BE2C (cell line): ENCODE measurements around the gene NFIC.

Experiments
- DNase-seq: peaks from one replicate; pipeline ENCODE4 v3.0.0-alpha.2; 2020
- H3K27me3 ChIP-seq: fragments of 250-450 bp; sonication (Bioruptor Pico); 2 replicates; pipeline ENCODE4 v1.5.1; 2020; ENCODE audit warnings: mild to moderate bottlenecking
- H3K36me3 ChIP-seq: fragments of 250-450 bp; sonication (Bioruptor Pico); 2 replicates; pipeline ENCODE4 v1.5.1; 2020; ENCODE audit warnings: mild to moderate bottlenecking
- H3K4me1 ChIP-seq: fragments of 250-450 bp; sonication (Bioruptor Pico); 2 replicates; pipeline ENCODE4 v1.5.1; 2020
- H3K4me3 ChIP-seq: 2 replicates; pipeline ENCODE4 v1.5.1; 2011; ENCODE audit warnings: low read depth, low read length
- H3K9me3 ChIP-seq: fragments of 250-450 bp; sonication (Bioruptor Pico); 2 replicates; pipeline ENCODE4 v1.5.1; 2020
- TF ChIP-seq, protein P1 (sequence below): IDR thresholded peaks from 2 replicates; pipeline ENCODE4 v1.5.1; 2012; ENCODE audit warnings: mild to moderate bottlenecking, low read depth, low read length

NFIC gene

DNA sequence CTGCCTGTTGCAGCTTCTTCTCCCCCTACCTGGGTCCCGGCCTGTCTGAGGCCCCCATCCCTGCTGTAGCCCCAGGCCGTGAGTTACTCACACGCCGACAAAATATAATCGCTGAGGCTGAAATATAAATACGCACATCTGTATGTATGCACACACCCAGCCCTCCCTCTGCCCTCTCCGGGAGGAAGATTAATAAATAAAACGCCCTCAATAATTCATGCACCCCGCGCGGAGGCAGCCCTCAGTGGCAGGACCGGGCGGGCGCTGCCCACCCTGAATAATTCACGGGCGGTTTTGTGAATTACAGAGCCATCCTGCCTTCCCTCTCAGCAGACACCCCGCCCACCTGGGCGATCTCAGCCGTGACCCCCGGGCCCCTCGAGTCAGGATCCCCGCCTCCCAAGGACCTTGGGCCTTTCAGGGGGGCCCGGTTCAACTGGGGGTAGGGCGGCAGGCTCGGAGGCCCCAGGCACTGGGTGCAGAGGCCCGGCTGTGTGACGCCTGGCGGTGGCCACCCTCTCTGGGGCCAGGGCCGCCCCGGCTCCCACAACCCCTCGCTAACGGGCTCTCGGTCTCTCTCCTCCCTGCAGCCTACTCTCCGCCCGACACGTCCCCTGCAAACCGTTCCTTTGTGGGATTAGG, 89.7 kb downstream of the NFIC start:
- no peak for DNase-seq
- TF ChIP-seq, protein P1, sequence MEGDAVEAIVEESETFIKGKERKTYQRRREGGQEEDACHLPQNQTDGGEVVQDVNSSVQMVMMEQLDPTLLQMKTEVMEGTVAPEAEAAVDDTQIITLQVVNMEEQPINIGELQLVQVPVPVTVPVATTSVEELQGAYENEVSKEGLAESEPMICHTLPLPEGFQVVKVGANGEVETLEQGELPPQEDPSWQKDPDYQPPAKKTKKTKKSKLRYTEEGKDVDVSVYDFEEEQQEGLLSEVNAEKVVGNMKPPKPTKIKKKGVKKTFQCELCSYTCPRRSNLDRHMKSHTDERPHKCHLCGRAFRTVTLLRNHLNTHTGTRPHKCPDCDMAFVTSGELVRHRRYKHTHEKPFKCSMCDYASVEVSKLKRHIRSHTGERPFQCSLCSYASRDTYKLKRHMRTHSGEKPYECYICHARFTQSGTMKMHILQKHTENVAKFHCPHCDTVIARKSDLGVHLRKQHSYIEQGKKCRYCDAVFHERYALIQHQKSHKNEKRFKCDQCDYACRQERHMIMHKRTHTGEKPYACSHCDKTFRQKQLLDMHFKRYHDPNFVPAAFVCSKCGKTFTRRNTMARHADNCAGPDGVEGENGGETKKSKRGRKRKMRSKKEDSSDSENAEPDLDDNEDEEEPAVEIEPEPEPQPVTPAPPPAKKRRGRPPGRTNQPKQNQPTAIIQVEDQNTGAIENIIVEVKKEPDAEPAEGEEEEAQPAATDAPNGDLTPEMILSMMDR = no peak
- H3K9me3 ChIP-seq = no peaks in the 10 kb centered on the region
- H3K4me1 ChIP-seq = peaks cover 4% of the 10 kb centered on the region
- H3K36me3 ChIP-seq = peaks cover 52% of the 10 kb centered on the region
- no peak overlapping the region for H3K4me3 ChIP-seq
- H3K27me3 ChIP-seq = no peaks in the 10 kb centered on the region

DNA sequence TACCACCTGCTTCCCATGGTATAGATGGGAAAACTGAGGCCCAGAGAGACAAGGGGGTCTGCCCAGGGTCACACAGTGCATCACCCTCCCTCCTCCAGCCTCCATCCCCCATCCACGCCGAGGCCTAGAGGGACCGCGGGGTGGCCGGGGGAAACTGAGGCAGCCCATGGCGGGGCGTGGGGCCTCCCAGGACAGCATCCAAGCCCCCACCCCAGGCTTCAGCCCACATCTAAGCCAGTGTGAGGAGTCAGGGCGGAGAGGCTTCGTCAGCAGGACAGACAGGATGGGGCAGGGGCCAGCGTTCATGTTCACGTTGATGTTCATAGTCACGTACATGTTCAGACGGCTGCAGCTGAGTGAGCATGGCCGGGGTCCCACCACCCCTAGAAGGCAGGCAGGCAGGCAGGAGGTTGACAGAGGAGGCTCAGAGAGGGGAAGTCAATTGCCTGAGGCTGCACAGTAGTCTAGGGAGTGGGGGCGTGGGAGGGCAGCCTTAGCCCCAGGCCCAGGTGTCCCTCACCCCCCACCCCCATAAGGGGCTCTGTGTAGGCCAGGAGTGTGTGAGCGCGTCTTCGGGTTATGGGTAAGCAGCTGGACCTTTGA, 90.6 kb downstream of the NFIC start:
- TF ChIP-seq, protein P1 = no peak
- peaks cover 4% of the 10 kb centered on the region for H3K4me1 ChIP-seq
- no peak overlapping the region for H3K4me3 ChIP-seq
- no peaks in the 10 kb centered on the region for H3K27me3 ChIP-seq
- peaks cover 52% of the 10 kb centered on the region for H3K36me3 ChIP-seq
- H3K9me3 ChIP-seq = no peaks in the 10 kb centered on the region
- DNase-seq = no peak

DNA sequence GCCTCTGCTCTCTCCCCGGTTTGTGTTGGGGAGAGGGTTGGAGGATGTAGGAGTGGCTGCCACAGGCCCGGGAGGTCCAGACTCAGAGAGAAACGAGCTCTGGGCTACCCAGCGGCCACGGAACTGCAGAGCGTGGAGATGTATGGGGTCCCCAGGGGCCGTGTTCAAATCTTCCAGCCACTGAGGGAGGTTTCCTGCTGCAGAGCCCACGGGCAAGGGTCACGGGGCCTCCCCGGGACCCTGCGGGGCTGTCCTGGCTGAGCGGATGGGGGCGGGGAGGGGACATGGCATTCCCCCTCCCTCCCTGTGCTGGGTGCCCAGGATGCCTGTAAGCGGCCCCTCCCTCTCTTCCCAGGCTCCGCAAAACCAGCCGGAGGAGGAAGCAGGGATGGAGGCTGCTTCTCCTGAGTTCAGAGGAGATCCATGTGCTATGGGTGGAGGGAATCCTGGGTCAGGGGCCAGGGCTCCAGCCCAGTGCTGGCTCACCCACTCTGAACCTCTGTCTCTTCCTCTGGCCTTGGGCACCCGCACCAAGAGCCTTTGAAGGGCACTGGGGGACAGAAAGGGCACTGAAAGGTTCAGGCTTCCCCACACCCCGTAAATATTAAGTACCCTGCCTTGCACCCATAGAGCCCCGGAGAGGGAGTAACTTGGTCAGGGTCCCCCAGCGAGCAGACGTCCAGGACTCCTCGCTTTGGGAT, 91.3 kb downstream of the NFIC start:
- Histone ChIP-seq H3K27me3 (no peaks in the 10 kb centered on the region), H3K9me3 (no peaks in the 10 kb centered on the region), H3K4me3 (no peak overlapping the region), H3K4me1 (peaks cover 4% of the 10 kb centered on the region), H3K36me3 (peaks cover 49% of the 10 kb centered on the region)
- TF ChIP-seq, protein P1 = no peak
- no peak for DNase-seq

DNA sequence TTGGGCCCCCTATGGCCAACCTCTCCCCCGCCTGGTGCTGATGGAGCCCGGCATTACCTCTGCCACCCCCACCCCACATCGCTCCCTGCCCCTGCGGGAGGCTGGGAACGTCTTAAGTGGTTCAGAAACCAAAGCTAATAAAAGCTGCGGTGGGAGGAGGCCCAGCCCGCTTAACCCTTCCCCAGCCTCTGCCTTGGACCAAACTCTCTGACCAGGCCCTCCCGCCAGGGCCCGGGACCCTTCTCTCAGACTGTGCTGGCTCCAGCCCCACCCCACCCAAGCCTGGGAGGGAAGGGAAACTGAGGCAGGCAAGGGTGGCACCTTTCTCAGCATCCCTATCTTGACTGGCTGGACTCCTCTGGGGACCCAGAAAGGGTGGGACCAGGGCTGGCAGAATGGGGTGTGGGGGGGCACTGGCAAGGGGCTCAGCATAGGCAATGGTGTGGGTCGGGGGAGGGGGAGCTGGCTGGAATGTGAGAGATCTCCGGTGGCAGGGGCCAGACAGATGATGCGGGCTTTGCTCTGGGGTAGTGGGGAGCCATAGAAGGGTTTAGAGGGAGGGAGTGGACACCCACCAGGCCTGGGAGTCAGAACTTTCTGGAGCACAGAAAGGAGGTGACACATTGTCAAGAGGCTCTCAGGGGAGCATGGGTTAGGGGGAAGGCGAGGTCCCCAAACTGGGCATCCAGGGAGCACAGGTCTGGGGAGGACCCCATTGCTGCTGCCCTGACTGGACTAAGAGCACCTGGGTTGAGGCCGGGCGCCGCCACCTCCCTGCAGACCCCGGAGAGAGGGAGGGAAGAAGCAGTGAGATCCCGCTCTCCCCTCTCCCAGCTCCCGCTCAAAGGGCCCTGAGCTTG, 92.1 kb downstream of the NFIC start:
- no peaks in the 10 kb centered on the region for H3K9me3 ChIP-seq
- peaks cover 4% of the 10 kb centered on the region for H3K4me1 ChIP-seq
- TF ChIP-seq, protein P1 = no peak
- peaks cover 47% of the 10 kb centered on the region for H3K36me3 ChIP-seq
- no peaks in the 10 kb centered on the region for H3K27me3 ChIP-seq
- no peak overlapping the region for H3K4me3 ChIP-seq
- no peak for DNase-seq

DNA sequence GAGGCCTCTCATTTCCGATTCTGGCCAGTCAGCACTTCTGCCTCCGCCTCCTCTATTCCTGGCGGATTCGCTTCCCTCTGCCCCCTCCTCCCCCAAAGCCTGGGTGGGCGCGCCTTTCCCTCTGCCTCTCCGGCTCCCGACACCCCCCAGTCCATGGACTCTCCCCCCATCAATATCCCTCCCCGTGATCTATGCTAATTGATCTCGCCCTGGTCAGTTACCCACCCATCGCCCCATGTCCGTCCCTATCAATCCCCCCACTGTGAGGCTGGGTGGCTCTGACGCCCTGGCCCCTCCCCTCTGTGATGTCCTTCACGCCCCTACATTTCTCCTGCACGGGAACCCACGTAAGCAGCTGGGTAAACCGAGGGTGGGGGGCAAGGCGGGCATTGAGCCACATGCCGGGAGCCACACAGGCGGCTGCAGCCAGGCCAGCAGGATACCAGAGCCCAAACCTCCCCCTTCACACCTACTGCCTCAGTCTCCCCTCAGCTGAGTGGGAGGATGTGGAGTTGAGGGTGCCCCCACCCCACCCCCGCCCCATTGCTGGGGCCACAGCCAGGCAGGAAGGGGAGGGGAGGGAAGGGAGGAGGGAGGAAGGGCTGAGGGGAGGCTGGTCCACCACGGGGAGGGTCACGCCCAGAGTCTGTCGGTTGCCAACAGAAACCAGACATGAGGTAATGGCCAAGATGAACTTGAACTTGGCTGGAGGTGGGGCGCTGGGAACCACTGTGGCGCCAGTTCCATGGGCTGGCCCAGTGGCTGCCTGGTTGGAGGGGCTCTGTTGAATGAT, 92.9 kb downstream of the NFIC start:
- DNase-seq = no peak
- Histone ChIP-seq H3K27me3 (no peaks in the 10 kb centered on the region), H3K4me3 (no peak overlapping the region), H3K9me3 (no peaks in the 10 kb centered on the region), H3K4me1 (peaks cover 4% of the 10 kb centered on the region), H3K36me3 (peaks cover 41% of the 10 kb centered on the region)
- TF ChIP-seq, protein P1 = no peak
